Osteoblast (primary cell): Measurements from ENCODE around the gene EDN3. TPM values are rescaled to one million over a fixed set of nuclear protein-coding genes. Genes with fewer than 3 reads are reported as not detected.

Source experiments
- DNase-seq: peaks from one replicate; pipeline ENCODE4 v3.0.0; 2011; ENCODE audit warnings: low spot score, mixed read lengths; ENCODE audit not compliant: insufficient read length; ENCODE audit errors: missing footprints
- H2AFZ ChIP-seq: 2 replicates; pipeline ENCODE4 v1.6.0; 2011; ENCODE audit warnings: mild to moderate bottlenecking, low read length
- H3K27ac ChIP-seq: 2 replicates; pipeline ENCODE4 v1.5.1; 2011; ENCODE audit warnings: mild to moderate bottlenecking, low read depth, low read length, moderate library complexity
- H3K27me3 ChIP-seq: 2 replicates; pipeline ENCODE4 v1.6.0; 2012; ENCODE audit warnings: mild to moderate bottlenecking, control low read depth, inconsistent platforms, low read length, moderate library complexity; ENCODE audit not compliant: insufficient read depth
- H3K36me3 ChIP-seq: 2 replicates; pipeline ENCODE4 v1.5.1; 2011; ENCODE audit warnings: mild to moderate bottlenecking, low read length, control low read depth, moderate library complexity; ENCODE audit not compliant: insufficient read depth
- H3K4me1 ChIP-seq: 2 replicates; pipeline ENCODE4 v1.5.1; 2011; ENCODE audit warnings: mild to moderate bottlenecking, low read length, control low read depth, moderate library complexity; ENCODE audit not compliant: insufficient read depth
- H3K4me2 ChIP-seq: 2 replicates; pipeline ENCODE4 v1.6.0; 2011; ENCODE audit warnings: mild to moderate bottlenecking, low read length; ENCODE audit not compliant: insufficient read depth
- H3K4me3 ChIP-seq: fragments of 200-600 bp; sonication (generic); 3 replicates; pipeline ENCODE4 v1.5.1; 2012; ENCODE audit warnings: mild to moderate bottlenecking, low read length, inconsistent platforms; ENCODE audit not compliant: insufficient read depth
- H3K79me2 ChIP-seq: 2 replicates; pipeline ENCODE4 v1.6.0; 2012; ENCODE audit warnings: mild to moderate bottlenecking, low read length, control low read depth, inconsistent platforms; ENCODE audit not compliant: insufficient read depth
- H3K9me3 ChIP-seq: 2 replicates; pipeline ENCODE4 v1.5.1; 2011; ENCODE audit warnings: low read depth, low read length, control low read depth
- H4K20me1 ChIP-seq: 2 replicates; pipeline ENCODE4 v1.6.0; 2012; ENCODE audit warnings: mild to moderate bottlenecking, low read length, control low read depth; ENCODE audit not compliant: insufficient read depth
- CTCF ChIP-seq: IDR thresholded peaks from 2 replicates; pipeline ENCODE4 v1.5.1; 2011; ENCODE audit warnings: mild to moderate bottlenecking, low read depth, low read length, moderate library complexity; ENCODE audit errors: extremely low read depth
- total RNA-seq: library from RNA; depleted of rRNA; stranded (reverse); fragments of >200 nt; gene quantifications from 2 replicates; pipeline ENCODE4 v1.2.3, GENCODE V29; 2012

Gene EDN3
- total RNA-seq, 1 donor, result not detected

DNA sequence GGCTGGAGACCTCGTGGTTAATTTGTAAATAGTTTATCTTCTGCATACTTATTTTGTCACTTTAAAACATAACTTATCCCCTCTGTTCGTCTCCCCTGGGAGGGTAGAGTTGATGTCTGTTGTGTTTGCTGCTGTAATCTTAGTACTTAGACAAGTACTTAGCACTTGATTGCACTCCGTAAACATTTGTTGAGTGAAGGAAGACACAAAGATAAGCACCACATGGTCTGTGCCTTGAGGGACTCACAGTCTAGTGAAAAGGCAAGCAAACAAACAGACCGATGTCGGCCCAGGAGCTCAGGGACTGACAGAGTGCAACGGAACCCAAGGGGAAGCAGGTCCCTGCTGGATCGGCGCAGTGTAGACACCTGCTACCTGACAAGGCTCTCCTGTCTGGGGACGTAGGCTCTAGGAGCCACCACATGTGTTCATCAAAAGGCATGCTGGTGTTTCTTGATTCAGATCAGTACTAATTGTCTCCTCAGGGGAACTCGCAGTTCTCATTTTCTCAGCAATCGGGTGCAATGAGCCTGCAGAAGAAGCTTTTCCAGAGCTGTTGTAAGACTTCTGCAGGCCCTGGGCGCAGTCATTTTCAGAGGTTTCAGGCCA lies 31.4 kb downstream of the EDN3 start:
- DNase-seq, result peak; percentile 50
- H3K4me1 ChIP-seq, result no peaks in the 10 kb centered on the region
- no peak overlapping the region for H3K4me2 ChIP-seq
- H2AFZ ChIP-seq, result no peak overlapping the region
- no peaks in the 10 kb centered on the region for H3K79me2 ChIP-seq
- no peaks in the 10 kb centered on the region for H4K20me1 ChIP-seq
- no peak for TF ChIP-seq CTCF
- H3K36me3 ChIP-seq, result no peaks in the 10 kb centered on the region
- H3K27ac ChIP-seq, result no peak overlapping the region
- no peaks in the 10 kb centered on the region for H3K27me3 ChIP-seq
- no peaks in the 10 kb centered on the region for H3K9me3 ChIP-seq
- H3K4me3 ChIP-seq, result no peak overlapping the region

- Histone ChIP-seq H3K36me3 (no peaks in the 10 kb centered on the region), H4K20me1 (no peaks in the 10 kb centered on the region), H3K27me3 (no peaks in the 10 kb centered on the region), H3K27ac (no peak overlapping the region), H3K4me1 (no peaks in the 10 kb centered on the region), H3K9me3 (no peaks in the 10 kb centered on the region), H3K4me3 (no peak overlapping the region), H2AFZ (no peak overlapping the region), H3K79me2 (no peaks in the 10 kb centered on the region), H3K4me2 (no peak overlapping the region)
- no peak for DNase-seq
- no peak for TF ChIP-seq CTCF
These were observed 32.9 kb downstream of the EDN3 start for GRCh38 chr20:59333260-59333845.

GRCh38 chr20:59333951-59334350 lies 33.5 kb downstream of the EDN3 start:
- H3K4me3 ChIP-seq, result no peak overlapping the region
- no peak for TF ChIP-seq CTCF
- no peaks in the 10 kb centered on the region for H3K79me2 ChIP-seq
- H3K4me2 ChIP-seq, result no peak overlapping the region
- H2AFZ ChIP-seq, result no peak overlapping the region
- no peak overlapping the region for H3K27ac ChIP-seq
- H3K27me3 ChIP-seq, result no peaks in the 10 kb centered on the region
- H3K9me3 ChIP-seq, result no peaks in the 10 kb centered on the region
- H3K36me3 ChIP-seq, result no peaks in the 10 kb centered on the region
- no peaks in the 10 kb centered on the region for H3K4me1 ChIP-seq
- DNase-seq, result no peak
- no peaks in the 10 kb centered on the region for H4K20me1 ChIP-seq

DNA sequence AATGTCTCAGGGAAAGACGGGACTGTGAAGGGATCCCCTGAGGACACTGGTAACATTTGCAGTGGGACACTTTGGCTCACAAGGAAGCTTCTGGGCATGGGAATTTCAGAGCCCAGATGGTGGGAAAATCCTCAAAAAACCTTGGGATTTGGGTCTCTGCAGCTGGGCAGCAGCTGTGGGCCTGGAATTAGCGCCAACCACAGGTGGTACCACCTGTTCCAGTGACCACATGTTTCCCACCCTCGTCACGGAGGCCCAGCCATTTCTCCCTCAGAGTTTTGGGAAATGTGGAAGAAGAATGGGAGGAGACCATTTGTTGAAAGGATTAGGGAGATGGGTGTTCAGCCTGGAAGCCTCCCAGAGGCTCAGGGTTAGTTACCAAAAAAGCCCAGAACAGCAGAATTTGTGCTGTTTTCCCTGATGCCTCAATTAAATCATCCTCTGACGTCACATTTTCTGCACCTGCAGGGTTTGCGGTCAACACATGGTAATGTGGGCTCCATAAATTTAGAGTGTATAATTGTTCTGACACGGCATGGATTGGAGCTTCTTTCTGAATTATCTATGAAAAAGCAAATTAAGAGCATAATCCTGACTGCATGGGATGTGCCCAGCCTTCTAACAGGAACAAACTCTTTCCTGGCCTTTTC lies 34.4 kb downstream of the EDN3 start:
- Histone ChIP-seq H3K4me2 (no peak overlapping the region), H3K79me2 (no peaks in the 10 kb centered on the region), H2AFZ (no peak overlapping the region), H3K4me3 (no peak overlapping the region), H3K36me3 (no peaks in the 10 kb centered on the region), H3K27ac (no peak overlapping the region), H4K20me1 (no peaks in the 10 kb centered on the region), H3K4me1 (no peaks in the 10 kb centered on the region), H3K27me3 (no peaks in the 10 kb centered on the region), H3K9me3 (no peaks in the 10 kb centered on the region)
- no peak for TF ChIP-seq CTCF
- no peak for DNase-seq
